B cell (primary cell): ENCODE measurements around the gene USP22.

ENCODE experiments used
- CTCF ChIP-seq: fragments of 200-600 bp; IDR thresholded peaks from one replicate; pipeline ENCODE4 v1.8.0; 2022; ENCODE audit warnings: antibody characterized with exemption, mild to moderate bottlenecking
- EZH2 ChIP-seq: IDR thresholded peaks from 2 replicates; pipeline ENCODE4 v1.6.1; 2012; ENCODE audit warnings: borderline replicate concordance, low read depth, mild to moderate bottlenecking, moderate library complexity, low read length; ENCODE audit not compliant: insufficient read depth, poor library complexity, severe bottlenecking

GRCh38 chr17:20960871-20961270 lies 81.9 kb downstream of the USP22 start:
- TF ChIP-seq CTCF (no peak), EZH2 (no peak)
